ENCODE measurements around the gene MCRIP2. TPM values are rescaled to one million over a fixed set of nuclear protein-coding genes. Genes with fewer than 3 reads are reported as not detected.

MCRIP2 gene
- total and polyA plus RNA-seq, 4 donors: 16.3 to 97.3 (median 61.4) TPM

GRCh38 chr16:667113-667779 is 25.6 kb downstream of the MCRIP2 start:
- peaks cover 4 to 21% (median 11%) of the 10 kb centered on the region in 4 donors for H3K36me3 ChIP-seq (ENCODE audit: control insufficient read depth in 4 of 4, insufficient read depth in 3 of 4, low read depth in 1 of 4, low read length in 3 of 4)
- no peak overlapping the region for H3K27ac ChIP-seq (ENCODE audit: low read depth in 1 of 2, low read length in 2 of 2)
- H3K9ac ChIP-seq (ENCODE audit: low read depth in 1 of 2, low read length in 2 of 2): peak overlapping the region in 1 of 2 donors; percentile 48
- TF ChIP-seq FOXA1 (IDR thresholded peaks at IDR 0.05) (no peak), FOXA2 (IDR thresholded peaks at IDR 0.05) (no peak), NR2F2 (IDR thresholded peaks at IDR 0.05) (no peak)
- TF ChIP-seq, protein P1, sequence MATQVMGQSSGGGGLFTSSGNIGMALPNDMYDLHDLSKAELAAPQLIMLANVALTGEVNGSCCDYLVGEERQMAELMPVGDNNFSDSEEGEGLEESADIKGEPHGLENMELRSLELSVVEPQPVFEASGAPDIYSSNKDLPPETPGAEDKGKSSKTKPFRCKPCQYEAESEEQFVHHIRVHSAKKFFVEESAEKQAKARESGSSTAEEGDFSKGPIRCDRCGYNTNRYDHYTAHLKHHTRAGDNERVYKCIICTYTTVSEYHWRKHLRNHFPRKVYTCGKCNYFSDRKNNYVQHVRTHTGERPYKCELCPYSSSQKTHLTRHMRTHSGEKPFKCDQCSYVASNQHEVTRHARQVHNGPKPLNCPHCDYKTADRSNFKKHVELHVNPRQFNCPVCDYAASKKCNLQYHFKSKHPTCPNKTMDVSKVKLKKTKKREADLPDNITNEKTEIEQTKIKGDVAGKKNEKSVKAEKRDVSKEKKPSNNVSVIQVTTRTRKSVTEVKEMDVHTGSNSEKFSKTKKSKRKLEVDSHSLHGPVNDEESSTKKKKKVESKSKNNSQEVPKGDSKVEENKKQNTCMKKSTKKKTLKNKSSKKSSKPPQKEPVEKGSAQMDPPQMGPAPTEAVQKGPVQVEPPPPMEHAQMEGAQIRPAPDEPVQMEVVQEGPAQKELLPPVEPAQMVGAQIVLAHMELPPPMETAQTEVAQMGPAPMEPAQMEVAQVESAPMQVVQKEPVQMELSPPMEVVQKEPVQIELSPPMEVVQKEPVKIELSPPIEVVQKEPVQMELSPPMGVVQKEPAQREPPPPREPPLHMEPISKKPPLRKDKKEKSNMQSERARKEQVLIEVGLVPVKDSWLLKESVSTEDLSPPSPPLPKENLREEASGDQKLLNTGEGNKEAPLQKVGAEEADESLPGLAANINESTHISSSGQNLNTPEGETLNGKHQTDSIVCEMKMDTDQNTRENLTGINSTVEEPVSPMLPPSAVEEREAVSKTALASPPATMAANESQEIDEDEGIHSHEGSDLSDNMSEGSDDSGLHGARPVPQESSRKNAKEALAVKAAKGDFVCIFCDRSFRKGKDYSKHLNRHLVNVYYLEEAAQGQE (IDR thresholded peaks at IDR 0.05): no peak
- TF ChIP-seq, protein P2, sequence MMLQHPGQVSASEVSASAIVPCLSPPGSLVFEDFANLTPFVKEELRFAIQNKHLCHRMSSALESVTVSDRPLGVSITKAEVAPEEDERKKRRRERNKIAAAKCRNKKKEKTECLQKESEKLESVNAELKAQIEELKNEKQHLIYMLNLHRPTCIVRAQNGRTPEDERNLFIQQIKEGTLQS (IDR thresholded peaks at IDR 0.05): no peak
- no peak for DNase-seq (ENCODE audit: low spot score)
- H3K9me3 ChIP-seq (ENCODE audit: control insufficient read depth in 4 of 4, low read length in 3 of 4): no peaks in the 10 kb centered on the region
- H3K4me3 ChIP-seq (ENCODE audit: low read depth in 1 of 3, low read length in 3 of 3): no peak overlapping the region
- no peaks in the 10 kb centered on the region for H3K27me3 ChIP-seq (ENCODE audit: control insufficient read depth in 4 of 4, insufficient read depth in 4 of 4, low read length in 3 of 4)
- peaks cover 7 to 23% (median 15%) of the 10 kb centered on the region in 4 donors for H3K4me1 ChIP-seq (ENCODE audit: control insufficient read depth in 4 of 4, insufficient read depth in 4 of 4, low read length in 3 of 4)
- WGBS: 86% methylated on average over 22 of the region's 22 CpGs

DNA sequence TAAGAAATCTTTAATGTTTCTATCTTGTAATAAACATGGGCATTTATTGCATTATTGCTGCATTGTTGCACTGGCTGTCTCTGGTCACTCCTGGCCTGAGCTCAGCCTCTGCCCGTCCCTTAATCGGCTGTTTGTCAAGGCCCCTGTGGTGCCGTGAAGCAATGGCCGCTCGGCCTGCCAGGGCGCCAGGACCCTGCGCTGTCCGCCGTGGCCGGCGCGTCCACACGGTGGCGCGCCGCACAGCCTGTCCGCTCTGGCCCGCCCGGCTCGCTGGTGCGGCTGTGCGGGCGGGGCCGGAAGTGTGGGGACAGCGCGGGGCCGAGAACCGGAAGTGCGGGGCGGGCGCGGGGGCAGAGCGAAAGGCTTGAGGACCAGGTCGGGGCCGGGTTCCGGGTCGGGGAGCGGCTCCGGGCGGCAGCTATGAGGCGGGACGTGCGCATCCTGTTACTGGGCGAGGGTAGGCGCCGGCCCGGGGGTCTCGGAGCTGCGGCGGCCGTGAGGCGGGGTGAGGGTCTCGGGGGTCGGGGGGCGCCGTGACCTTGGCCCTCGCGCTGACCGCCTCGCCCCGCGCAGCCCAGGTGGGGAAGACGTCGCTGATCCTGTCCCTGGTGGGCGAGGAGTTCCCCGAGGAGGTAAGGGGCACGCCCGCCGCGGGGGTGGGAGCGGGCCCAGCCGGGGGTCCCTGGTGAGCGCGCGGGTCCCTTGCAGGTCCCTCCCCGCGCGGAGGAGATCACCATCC is 26.3 kb downstream of the MCRIP2 start, which contains the start of gene RHOT2:
Gene RHOT2, plus strand, starts transcription at position 353 of the 739 bp plus-strand sequence. Its CDS starts 68 bp downstream, at position 421.
- H3K9ac ChIP-seq (ENCODE audit: low read depth in 1 of 2, low read length in 2 of 2): peak within 1 kb of the TSS; percentile 50 to 51

More for the DNA sequence above, 26.3 kb downstream of the MCRIP2 start, which contains the start of gene RHOT2:
- H3K27ac ChIP-seq (ENCODE audit: low read depth in 1 of 2, low read length in 2 of 2): peak within 1 kb of the TSS; percentile 51 to 64
- WGBS: under 1% methylated on average over 78 of the region's 78 CpGs
- peaks cover 5 to 28% (median 15%) of the 10 kb centered on the region in 4 donors for H3K36me3 ChIP-seq (ENCODE audit: control insufficient read depth in 4 of 4, insufficient read depth in 3 of 4, low read depth in 1 of 4, low read length in 3 of 4)
- no peaks in the 10 kb centered on the region for H3K27me3 ChIP-seq (ENCODE audit: control insufficient read depth in 4 of 4, insufficient read depth in 4 of 4, low read length in 3 of 4)
- TF ChIP-seq FOXA1 (IDR thresholded peaks at IDR 0.05) (no peak), YY1 (IDR thresholded peaks at IDR 0.05) (peak; percentile 84), RAD21 (IDR thresholded peaks at IDR 0.05) (peak in 1 of 2 donors; percentile 69), CTCF (IDR thresholded peaks at IDR 0.05; ENCODE audit: low read depth, low read length, missing input control) (peak; percentile 90), HNF4G (IDR thresholded peaks at IDR 0.05) (no peak), EGR1 (IDR thresholded peaks at IDR 0.05; ENCODE audit: low read depth in 2 of 2) (no peak), JUND (IDR thresholded peaks at IDR 0.05) (no peak), GABPA (IDR thresholded peaks at IDR 0.05 in 1 of 2, conservative IDR thresholded peaks at IDR 0.05 in 1 of 2) (peak in 1 of 2 donors; percentile 91), ZBTB33 (IDR thresholded peaks at IDR 0.05) (no peak), SP1 (IDR thresholded peaks at IDR 0.05) (peak; percentile 14), FOXA2 (IDR thresholded peaks at IDR 0.05) (no peak), RXRA (IDR thresholded peaks at IDR 0.05) (no peak)
- TF ChIP-seq, protein P3, sequence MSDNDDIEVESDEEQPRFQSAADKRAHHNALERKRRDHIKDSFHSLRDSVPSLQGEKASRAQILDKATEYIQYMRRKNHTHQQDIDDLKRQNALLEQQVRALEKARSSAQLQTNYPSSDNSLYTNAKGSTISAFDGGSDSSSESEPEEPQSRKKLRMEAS (IDR thresholded peaks at IDR 0.05): no peak
- H3K4me1 ChIP-seq (ENCODE audit: control insufficient read depth in 4 of 4, insufficient read depth in 4 of 4, low read length in 3 of 4): peaks cover 7 to 19% (median 15%) of the 10 kb centered on the region in 4 donors
- peak; percentile 94 for DNase-seq (ENCODE audit: low spot score)
- H3K4me3 ChIP-seq (ENCODE audit: low read depth in 1 of 3, low read length in 3 of 3): peak within 1 kb of the TSS; percentile 58 to 93 (median 80)
- no peaks in the 10 kb centered on the region for H3K9me3 ChIP-seq (ENCODE audit: control insufficient read depth in 4 of 4, low read length in 3 of 4)
